Subcutaneous abdominal adipose tissue (tissue), 5 donors: Measurements from ENCODE around the gene FAM168A.

ENCODE experiments used
- H3K27ac ChIP-seq: one replicate; pipeline ENCODE4 v1.7.0; 2013; ENCODE audit warnings: low read depth, mild to moderate bottlenecking, inconsistent platforms, low read length, moderate library complexity
- H3K27me3 ChIP-seq, 5 donors: one replicate each; pipeline ENCODE4 v1.7.0; 2013; ENCODE audit warnings: low read length in 5 of 5, inconsistent platforms in 1 of 5; ENCODE audit not compliant: control insufficient read depth in 5 of 5, insufficient read depth in 4 of 5
- H3K36me3 ChIP-seq, 5 donors: one replicate each; pipeline ENCODE4 v1.7.0; 2013; ENCODE audit warnings: low read length in 5 of 5; ENCODE audit not compliant: control insufficient read depth in 5 of 5, insufficient read depth in 5 of 5
- H3K4me1 ChIP-seq, 5 donors: one replicate each; pipeline ENCODE4 v1.7.0; 2013; ENCODE audit warnings: low read length in 5 of 5, mild to moderate bottlenecking in 3 of 5, moderate library complexity in 1 of 5; ENCODE audit not compliant: control insufficient read depth in 5 of 5, insufficient read depth in 5 of 5
- H3K4me3 ChIP-seq, 5 donors: one replicate each; pipeline ENCODE4 v1.7.0; 2013; ENCODE audit warnings: low read length in 5 of 5, low read depth in 1 of 5
- H3K9ac ChIP-seq, 5 donors: one replicate each; pipeline ENCODE4 v1.7.0; 2013; ENCODE audit warnings: low read length in 5 of 5, mild to moderate bottlenecking in 4 of 5, moderate library complexity in 3 of 5
- H3K9me3 ChIP-seq, 5 donors: one replicate each; pipeline ENCODE4 v1.7.0; 2013; ENCODE audit warnings: low read length in 5 of 5; ENCODE audit not compliant: control insufficient read depth in 5 of 5
- donor health status: healthy.
- donor health status: healthy.
- donor health status: healthy.
- donor health status: healthy.
- donor health status: healthy.

FAM168A gene

DNA sequence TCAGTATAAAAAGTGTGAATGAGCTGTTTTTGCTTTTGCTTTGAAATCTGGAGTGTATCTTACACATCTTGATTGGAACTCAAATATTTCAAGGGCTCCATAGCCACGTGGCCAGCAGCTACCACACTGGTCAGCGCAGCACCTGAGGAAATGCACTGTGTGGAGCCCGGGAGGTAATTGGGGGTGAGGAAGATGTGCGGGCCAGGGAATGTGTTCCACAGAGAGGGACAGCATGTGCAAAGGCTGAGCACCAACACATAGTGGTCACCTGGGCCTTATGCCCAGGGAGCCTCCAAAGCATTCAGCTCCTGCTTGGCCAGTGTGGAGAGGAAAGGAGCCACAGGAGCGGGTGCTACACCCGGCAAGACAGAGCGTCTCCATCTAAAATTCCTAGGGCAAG, 200.9 kb downstream of the FAM168A start:
- Histone ChIP-seq H3K9me3 (no peaks in the 10 kb centered on the region), H3K36me3 (peaks cover 0 to 40% (median 0%) of the 10 kb centered on the region in 5 donors), H3K4me1 (peaks cover 5 to 39% (median 30%) of the 10 kb centered on the region in 5 donors), H3K27ac (no peak overlapping the region), H3K4me3 (no peak overlapping the region), H3K27me3 (no peaks in the 10 kb centered on the region), H3K9ac (no peak overlapping the region)

DNA sequence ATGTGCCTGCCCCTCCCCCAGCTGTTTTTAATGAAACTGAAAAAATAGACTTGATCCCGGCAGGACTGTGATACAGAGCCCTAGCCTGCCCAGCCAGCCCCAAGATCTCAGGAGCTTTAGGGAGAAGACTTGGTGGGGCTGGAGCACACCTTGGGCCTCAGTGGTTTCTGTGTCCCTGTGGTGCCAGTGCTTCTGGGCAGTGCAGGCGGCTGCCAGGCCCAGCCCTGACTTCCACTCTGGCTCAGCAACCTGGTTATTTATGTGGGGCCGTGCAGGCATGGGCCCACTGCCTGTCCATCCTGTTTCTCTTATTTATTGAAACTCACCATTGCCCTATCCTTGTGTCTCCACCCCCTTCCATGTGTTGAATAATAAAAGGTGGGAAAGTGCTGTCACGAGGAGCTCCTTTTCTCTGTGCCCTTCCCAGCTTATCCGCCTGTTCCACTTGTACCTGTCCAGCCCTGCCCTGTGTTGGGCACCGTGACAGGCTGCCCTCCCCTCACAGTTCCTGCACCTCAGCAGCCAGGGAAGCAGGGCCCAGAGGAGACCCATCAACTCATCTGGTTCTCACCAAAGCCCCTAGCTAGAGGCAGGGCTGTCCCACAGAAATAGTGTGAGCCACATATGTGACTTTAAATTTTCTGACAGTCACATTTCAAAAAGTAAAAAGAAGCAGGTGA, 201.5 kb downstream of the FAM168A start:
- H3K9ac ChIP-seq, result peak overlapping the region in 1 of 5 donors; percentile 10
- no peaks in the 10 kb centered on the region for H3K27me3 ChIP-seq
- H3K36me3 ChIP-seq, result peaks cover 0 to 40% (median 0%) of the 10 kb centered on the region in 5 donors
- no peak overlapping the region for H3K4me3 ChIP-seq
- peaks cover 5 to 34% (median 26%) of the 10 kb centered on the region in 5 donors for H3K4me1 ChIP-seq
- no peaks in the 10 kb centered on the region for H3K9me3 ChIP-seq
- no peak overlapping the region for H3K27ac ChIP-seq

DNA sequence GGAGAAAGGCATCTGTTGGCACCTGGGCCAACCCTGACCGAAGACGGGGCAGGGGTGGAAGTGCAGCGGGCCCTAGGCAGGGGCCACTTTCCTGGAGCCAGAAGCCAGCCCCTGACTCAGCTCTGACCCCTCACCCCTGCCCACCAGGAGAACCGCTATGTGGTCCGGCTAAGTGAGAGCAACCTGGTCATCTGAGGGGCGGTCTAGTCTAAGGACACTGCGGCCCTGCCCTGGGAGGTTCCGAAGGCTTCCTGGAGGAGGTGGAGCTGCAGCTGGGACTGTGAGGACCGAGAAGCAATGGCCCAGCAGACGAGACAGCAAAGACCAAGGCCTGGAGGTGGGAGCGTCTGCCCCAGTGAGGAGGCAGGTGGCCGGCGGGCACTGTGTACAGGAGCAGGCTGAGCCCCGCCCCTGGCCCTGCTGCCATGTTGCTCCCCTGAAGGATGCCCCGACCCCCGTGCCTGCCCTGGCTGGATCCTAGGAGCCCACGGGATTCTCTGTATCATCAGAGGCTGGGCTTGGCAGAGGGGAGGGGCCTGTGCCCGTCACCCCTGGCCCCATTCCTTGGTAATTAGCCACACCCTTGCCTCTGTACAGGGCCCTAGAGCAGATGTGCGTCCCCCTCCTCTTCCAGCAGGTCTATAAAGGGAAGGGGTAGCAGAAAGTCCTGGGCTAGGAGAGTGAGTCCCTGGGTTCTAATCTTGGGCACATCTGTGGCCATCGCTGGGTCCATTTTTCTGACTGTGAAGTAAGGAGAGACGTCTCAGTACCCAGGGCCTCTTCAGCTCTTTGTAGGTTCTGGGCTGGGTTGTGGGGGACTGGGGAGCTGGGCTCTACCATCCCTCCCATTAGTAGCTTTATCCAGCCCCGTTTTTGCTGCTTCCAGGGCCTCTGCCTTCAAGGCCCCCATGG, 202.4 kb downstream of the FAM168A start:
- H3K4me1 ChIP-seq, result peaks cover 5 to 34% (median 26%) of the 10 kb centered on the region in 5 donors
- no peak overlapping the region for H3K4me3 ChIP-seq
- no peaks in the 10 kb centered on the region for H3K9me3 ChIP-seq
- peak overlapping the region in 1 of 5 donors; percentile 7 for H3K9ac ChIP-seq
- no peaks in the 10 kb centered on the region for H3K27me3 ChIP-seq
- H3K36me3 ChIP-seq, result peaks cover 0 to 40% (median 0%) of the 10 kb centered on the region in 5 donors
- no peak overlapping the region for H3K27ac ChIP-seq

DNA sequence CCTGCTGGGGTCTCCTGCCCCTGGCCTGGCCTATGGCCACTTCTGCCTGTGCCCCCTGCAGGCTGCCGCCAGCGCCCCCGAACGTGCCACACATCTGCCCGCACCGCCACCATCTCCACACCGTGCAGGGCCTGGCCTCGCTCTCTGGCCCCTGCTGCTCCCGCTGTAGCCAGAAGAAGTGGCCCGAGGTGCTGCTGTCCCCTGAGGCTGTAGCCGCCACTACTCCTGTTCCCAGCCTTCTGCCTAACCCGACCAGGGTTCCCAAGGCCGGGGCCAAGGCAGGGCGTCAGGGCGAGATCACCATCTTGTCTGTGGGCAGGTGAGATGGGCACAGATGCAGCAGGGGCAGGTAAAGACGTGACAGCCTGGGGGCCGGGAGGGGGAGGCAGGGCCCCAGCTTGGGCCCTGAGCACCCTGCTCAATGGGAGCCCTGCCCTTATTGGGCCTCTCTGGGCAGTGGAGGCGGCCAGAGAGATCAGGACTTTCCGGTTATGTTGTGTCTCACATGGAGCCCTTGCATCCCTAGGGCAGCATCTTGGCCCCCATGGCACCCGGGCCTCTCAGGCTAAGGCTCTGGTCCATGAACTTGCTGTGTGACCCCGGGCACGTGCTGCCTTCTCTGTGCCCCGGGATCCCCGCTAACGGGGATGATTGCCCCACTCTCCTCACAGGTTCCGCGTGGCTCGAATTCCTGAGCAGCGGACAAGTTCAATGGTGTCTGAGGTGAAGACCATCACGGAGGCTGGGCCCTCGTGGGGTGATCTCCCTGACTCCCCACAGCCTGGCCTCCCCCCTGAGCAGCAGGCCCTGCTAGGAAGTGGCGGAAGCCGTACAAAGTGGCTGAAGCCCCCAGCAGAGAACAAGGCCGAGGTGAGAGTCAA, 203.3 kb downstream of the FAM168A start:
- no peaks in the 10 kb centered on the region for H3K27me3 ChIP-seq
- H3K9ac ChIP-seq, result no peak overlapping the region
- H3K9me3 ChIP-seq, result no peaks in the 10 kb centered on the region
- H3K27ac ChIP-seq, result no peak overlapping the region
- H3K36me3 ChIP-seq, result peaks cover 0 to 40% (median 0%) of the 10 kb centered on the region in 5 donors
- H3K4me1 ChIP-seq, result peaks cover 5 to 42% (median 26%) of the 10 kb centered on the region in 5 donors
- no peak overlapping the region for H3K4me3 ChIP-seq

DNA sequence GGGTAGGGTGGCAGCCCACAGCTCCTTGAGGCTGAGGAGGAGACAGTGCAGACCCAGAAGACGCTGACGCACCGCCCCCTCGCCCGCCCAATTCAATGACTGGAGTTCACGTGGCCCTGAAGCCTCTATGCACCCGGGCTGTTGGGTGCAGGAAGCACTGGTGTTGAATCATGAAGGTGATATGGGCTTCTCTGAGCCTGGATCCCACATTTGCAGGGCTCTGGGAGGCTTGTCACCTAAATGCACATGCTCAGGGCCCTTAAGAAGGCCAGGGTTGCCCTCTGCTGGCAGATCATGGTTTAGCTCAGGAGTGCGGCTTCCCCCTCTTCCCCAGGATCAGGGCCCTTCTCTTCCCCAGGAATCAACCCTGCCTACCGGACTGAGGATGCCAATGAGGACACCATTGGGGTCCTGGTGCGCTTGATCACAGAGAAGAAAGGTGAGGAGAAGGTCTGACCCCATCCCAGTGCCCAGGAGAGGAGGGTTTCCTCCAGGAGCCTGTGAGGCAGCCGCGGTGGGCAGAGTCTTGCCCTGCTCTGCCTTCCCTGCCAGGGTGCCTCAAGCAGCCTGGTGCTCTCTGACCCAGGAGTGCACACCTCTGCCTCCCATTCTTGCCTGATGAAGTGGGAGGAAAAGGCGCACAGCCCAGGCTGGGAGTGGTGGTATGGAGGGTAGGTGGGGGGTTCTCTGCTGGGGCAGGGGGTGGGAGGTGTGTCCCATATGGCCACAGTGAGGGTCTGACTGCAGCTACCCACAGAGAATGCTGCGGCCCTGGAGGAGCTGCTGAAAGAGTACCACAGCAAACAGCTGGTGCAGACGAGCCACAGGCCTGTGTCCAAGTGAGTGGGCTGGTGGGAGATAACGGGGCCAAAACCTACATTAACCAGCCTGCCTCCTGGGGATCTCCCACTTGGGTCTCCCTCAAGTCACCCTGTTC, 204.2 kb downstream of the FAM168A start:
- Histone ChIP-seq H3K4me3 (no peak overlapping the region), H3K36me3 (peaks cover 0 to 40% (median 0%) of the 10 kb centered on the region in 5 donors), H3K9ac (no peak overlapping the region), H3K27me3 (no peaks in the 10 kb centered on the region), H3K4me1 (peaks cover under 1 to 44% (median 19%) of the 10 kb centered on the region in 5 donors), H3K9me3 (no peaks in the 10 kb centered on the region), H3K27ac (no peak overlapping the region)

DNA sequence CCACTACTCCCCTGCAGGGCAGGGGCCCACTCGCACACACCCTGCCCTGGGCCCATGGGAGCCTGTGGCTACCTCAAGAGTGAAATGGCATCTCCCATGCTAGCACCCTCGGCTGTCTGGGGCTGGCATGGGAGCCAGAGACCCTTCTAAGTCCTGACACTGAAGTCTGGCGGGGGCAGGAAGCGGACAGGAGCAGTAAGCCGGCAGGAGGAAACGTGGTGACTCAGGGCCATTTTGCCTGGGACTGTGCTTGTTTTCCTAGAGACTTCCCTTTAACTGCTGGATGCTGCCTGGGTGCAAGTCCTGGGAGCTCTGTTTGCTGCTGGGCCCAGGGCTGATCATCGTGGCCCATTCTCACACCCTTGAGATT, 204.9 kb downstream of the FAM168A start:
- no peak overlapping the region for H3K9ac ChIP-seq
- peaks cover 0 to 34% (median 0%) of the 10 kb centered on the region in 5 donors for H3K36me3 ChIP-seq
- no peak overlapping the region for H3K27ac ChIP-seq

DNA sequence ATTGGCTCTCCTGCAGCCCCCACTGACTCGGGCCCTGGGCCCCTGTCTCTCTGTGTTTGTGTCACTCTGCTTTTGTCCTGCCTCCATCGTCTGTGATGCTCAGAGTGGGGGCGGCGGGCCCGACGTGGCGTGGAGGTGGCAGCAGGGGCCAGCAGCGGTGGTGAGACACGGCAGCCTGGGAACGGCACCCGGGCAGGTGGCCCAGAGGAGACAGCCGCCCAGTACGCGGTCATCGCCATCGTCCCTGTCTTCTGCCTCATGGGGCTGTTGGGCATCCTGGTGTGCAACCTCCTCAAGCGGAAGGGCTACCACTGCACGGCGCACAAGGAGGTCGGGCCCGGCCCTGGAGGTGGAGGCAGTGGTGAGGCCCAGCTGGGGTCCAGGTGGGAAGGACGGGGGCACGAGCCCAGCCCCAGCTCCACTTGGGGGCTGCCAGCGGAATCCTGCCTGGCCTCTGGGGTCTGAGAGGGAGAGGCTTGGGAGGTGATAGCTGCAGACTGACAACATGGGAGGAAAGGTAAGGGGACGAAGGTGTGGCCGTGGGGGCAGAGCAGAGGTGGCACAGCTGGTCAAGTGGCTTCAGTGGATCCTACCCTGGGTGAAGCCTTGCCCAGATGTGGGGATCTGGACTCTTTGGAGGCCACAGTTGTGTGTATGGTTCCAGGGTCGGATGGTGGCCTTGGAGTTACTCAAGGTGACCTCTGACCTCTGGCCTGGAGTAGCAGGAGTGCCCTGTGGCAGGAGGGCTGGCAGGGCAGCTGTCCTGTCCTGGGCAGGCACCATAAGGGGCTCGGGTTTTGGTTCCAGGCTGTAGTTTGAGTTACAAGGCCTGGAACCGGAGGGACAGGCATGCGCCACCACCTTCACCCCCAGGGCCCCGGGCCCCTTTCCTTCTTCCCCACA, 205.6 kb downstream of the FAM168A start:
- H3K4me1 ChIP-seq, result peaks cover 0 to 50% (median 28%) of the 10 kb centered on the region in 5 donors
- H3K36me3 ChIP-seq, result peaks cover 0 to 33% (median 0%) of the 10 kb centered on the region in 5 donors
- H3K27ac ChIP-seq, result no peak overlapping the region

More for the DNA sequence above, 204.9 kb downstream of the FAM168A start:
- H3K4me1 ChIP-seq, result peaks cover 0 to 47% (median 24%) of the 10 kb centered on the region in 5 donors
- no peaks in the 10 kb centered on the region for H3K27me3 ChIP-seq
- no peak overlapping the region for H3K4me3 ChIP-seq
- no peaks in the 10 kb centered on the region for H3K9me3 ChIP-seq

DNA sequence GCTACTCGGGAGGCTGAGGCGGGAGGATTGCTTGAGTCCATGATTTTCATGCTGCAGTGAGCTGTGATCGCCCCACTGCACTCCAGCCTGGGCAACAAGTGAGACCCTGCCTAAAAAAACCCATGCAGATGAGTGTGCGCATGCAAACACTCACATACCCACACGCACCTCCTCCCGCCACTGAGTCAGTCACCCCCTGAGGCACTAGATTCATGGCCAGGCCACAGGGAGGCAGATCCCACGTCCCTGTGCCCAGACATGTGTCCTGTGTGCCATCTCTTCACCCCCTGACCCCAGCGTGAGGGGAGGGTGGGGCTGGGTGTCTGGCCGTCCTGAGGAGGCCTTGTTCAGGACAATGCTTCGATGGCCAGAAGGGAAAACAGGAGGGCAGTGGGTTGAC, 206.2 kb downstream of the FAM168A start:
- Histone ChIP-seq H3K27me3 (no peaks in the 10 kb centered on the region), H3K36me3 (peaks cover 0 to 27% (median 0%) of the 10 kb centered on the region in 5 donors), H3K9me3 (no peaks in the 10 kb centered on the region), H3K4me3 (no peak overlapping the region), H3K9ac (no peak overlapping the region), H3K27ac (no peak overlapping the region), H3K4me1 (peaks cover 0 to 51% (median 25%) of the 10 kb centered on the region in 5 donors)

More for the DNA sequence above, 205.6 kb downstream of the FAM168A start:
- Histone ChIP-seq H3K9ac (no peak overlapping the region), H3K9me3 (no peaks in the 10 kb centered on the region), H3K4me3 (no peak overlapping the region), H3K27me3 (no peaks in the 10 kb centered on the region)
